Embryonic facial prominence (tissue), 1 donor: Measurements from ENCODE around the gene IL18.
"Not testable (repeated sequence)": the region's sequence is repeated elsewhere in the genome, so short reads cannot be mapped to it uniquely, and the experiment has no call there.

Source experiments
- DNase-seq: peaks from one replicate; pipeline ENCODE4 v3.0.0-alpha.2; 2016; ENCODE audit errors: extremely low spot score

Gene IL18

DNA sequence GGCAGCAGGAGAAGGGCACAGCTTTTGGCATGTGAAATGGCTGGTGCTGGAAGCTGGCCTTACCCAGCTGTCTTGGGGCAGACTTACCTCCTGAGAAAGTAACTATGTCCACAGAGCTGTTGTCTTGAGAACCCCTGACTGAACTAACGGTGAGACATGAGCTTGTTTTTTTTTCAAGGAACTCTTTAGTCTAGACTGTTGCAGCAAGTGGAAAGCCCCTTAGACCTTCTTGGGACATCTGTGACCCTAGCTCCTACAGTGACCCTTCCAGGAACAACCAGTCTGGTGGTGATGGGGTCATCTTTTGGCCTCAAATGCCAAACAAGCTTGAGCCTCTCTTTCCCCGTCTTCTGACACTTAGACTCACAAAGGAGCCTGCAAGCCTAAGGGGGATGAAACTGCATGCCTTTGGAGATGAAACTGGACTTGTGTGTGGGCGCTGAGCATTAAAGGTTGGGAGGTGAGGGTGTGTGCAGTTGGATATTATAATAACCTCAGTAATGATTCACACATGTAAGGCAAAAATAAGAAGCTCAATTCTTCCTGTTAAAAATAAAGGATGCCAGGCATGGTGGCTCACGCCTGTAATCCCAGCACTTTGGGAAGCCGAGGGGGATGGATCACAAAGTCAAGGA, 41.8 kb downstream of the IL18 start:
- no peak for DNase-seq

DNA sequence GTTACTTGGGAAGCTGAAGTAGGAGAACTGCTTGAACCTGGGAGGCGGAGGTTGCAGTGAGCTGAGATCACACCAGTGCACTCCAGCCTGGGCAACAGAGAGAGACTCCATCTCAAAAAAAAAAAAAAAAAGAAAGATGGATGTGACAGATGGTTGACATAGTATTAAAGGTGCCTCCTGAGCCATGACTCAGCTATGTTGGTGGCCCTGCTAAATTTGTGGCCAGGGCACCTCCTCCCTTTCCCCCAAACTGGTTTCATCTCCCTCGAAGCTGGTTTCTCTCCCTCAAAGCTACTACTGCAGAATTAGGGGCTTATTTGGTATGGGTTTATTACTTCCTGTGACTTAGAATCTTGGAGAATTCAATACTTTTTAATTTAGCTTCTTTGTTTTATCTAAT, 45.7 kb downstream of the IL18 start:
- no peak for DNase-seq

DNA sequence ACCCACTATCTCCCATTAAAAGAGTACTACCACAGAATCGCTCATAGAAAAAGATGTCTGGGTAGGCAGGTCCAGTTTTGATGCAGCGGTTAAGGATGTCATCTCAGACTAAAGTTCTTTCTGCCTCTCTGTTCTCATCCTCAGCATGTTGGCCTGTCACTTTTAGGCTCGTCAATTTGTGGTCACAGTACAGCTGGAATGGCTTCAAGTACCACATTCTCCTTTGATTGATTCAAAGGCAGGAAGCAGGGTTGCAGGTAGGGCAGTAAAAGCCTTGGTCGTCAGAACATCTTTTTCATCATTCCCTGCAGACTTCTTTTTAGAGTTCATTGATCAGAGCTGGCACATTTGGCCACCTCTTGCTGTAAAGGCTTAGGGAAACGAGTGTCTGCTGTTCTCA, 48.5 kb downstream of the IL18 start:
- DNase-seq = no peak

DNA sequence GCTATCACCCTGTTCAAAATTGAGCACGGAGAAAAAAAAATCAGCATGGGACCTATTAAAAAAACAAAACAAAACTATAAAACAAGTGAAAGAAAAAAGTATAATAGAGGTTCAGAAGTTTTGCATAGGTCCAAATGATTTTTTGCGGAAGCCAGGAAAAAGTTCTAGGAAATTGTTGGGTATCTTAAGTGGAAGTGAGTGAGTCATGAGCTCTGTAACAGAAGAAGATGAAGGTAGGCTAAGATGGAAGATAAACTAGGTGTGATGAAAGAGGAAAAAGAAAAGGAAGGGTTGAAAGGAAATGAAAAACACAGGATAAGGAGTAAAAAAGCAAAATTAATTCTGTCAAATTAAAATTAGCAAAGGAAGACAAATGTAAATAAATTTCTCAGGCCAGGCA, 49.4 kb downstream of the IL18 start:
- DNase-seq = no peak

DNA sequence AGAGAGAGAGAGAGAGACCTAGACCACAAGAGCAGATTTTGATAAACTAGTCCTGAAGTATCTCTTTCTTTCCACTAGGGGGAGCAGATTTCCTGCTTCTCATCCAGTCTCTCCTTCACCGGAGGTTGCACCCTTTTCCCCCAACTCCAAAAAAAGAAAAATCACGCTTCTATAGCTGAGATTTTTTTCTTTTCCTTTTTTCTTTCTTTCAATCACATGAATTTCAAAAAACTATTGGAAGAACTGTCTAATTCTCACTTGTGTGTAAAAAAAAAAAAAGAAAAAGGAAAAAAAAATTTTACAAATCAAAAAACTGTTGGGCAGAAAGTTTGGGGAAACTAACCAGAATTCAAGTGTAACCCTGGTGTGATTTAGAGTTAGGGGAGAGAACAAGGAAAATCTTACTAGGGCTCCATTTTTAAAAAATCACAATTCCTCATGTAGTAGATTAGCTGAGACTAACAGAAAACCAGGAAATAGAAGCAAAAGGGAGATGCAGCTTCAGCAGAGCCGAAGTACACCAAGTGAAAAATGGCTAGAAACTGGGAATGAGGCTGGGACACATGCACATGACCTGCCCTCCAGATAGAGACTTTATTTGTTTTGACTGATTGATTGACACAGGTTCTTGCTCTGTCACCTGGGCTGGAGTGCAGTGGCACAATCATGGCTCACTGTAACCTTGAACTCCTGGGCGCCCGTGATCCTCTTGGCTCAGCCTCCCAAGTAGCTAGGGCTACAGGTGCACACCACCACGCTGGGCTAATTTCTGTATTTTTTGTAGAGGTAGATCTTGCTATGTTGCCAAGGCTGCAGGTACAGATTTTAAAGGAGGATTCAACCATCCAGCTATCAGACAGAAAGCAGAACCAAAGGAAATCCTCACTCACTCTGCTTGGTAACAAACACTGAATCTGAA, 50.1 kb downstream of the IL18 start:
- DNase-seq = peak; percentile 73

DNA sequence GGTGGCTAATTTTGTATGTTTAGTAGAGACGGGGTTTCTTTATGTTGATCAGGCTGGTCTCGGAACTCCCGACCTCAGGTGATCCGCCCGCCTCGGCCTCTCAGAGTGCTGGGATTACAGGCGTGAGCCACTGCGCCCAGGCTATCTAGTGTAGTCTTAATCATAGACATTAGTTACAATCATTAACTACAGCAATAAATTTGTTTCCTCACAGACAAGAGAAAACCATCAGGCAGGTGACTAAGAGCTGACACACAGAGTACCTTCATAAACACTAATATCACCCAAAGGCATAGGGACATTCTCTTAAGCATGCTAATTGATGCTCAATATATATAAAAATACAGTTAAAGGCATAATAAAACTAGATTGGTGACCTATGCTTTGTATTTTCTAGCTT, 57.8 kb downstream of the IL18 start:
- no peak for DNase-seq

DNA sequence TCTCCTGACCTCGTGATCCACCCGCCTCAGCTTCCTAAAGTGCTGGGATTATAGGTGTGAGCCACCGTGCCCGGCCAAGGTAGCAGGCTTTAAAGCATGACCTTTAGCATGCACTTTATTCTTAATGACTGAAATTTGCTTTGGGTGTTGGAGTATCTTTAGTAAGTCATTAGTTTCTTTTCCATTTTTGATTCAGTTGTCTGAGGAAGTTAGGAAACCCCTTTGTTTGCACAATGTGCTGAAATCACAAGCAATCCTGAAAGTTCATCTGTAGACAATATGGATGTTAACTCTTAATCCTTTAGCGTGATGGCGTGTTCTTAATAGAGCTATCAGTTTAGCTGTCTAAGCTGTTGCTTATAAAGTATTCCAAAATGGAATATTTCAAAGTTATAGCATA, 60.4 kb downstream of the IL18 start:
- no peak for DNase-seq

DNA sequence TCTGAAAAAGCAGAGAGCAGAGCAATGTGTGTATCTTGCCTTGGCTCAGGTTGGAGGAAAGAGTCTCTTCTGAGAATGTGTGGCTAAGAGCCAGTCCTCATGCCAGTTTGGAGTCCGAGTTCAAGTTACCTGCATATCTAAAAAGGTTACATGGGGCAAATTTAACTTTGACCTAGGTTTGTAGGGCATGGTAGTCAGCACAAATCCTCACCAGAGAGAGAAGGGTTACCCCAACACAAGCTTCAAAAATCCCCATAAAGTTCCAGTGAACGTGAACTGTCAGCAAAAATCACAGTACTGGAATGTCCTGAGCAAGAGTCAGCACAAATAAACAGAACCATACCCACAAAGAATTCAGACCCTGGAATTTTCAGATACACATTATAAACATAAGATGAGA, 63.4 kb downstream of the IL18 start:
- no peak for DNase-seq

DNA sequence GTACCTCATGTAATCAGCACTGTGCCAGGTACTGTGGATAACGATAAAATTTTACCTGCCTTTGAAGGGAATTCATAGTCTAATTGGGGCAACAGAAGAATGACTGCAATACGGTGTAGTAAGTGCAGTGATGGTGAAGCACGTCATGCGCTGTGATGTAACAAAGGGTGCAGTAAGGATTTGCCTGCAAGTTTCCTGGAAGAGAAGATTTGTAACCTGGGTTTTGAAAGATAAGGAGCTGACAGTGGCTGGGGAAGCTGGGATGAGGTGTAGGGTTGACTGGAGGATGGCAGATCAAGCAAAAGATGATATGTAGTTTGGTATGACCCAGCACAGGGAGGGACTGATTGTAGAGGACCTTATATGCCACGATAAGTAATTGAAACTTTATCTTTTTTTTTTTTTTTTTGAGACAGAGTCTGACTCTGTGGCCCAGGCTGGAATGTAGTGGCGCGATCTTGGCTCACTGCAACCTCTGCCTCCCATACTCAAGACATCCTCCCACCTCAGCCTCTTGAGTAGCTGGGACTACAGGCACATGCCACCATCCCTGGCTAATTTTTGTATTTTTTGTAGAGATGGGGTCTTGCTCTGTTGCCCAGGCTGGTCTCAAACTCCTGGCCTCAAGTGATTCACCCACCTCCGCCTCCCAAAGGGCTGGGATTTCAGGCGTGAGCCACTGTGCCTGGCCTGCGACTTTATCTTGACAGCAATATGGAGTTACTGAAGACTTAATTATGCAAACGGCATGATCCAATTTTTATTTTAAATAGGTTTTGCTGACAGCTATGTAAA, 66.0 kb downstream of the IL18 start:
- DNase-seq = no peak

DNA sequence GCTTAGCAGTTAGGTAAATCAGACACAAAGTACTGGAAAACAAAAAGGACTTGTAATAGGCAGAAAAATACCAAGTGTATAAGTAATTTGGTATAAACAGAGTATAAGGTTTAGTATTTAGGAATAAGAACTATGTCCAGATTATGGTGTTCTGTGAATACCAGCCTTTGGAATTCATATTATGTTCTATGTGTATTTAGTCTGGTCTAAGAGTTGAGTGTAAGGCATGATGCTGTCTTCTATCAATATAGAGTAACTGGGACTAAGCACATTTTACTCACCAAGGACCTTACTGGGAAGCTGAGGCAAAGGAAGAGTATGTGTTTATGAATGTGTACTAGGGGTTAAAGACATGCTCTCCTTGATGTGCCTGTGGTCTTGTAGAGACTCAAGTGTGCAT, 67.7 kb downstream of the IL18 start:
- no peak for DNase-seq

DNA sequence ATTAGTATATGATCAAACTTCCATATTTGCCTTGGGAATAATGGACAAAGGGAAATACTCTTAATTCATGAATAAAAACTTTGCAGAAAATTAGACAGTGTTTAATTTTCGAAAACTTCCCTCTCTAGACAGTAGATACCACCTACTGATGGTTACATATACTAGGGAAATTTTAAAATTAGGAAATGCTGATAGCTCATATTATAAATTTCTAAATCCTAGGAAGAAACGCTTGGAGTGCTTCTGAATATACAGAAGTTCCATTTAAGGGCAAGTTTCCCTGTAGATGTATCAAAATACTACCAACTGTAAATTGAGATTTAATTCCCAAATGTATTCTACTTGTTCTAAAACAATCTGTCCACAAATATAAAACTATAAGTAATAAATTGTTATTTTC, 68.6 kb downstream of the IL18 start:
- DNase-seq = not testable (repeated sequence)
